HG02678 (cell line): ENCODE measurements around the gene ANKMY1.

Experiments
- ATAC-seq: cut with Tn5 transposase; IDR thresholded peaks from one replicate; pipeline ENCODE4 v1.9.1; 2021; ENCODE audit warnings: mild to moderate bottlenecking, moderate library complexity; ENCODE audit not compliant: unreplicated experiment

Gene ANKMY1

GRCh38 chr2:240594511-240595380 lies 37.0 kb upstream of the ANKMY1 start:
- no peak for ATAC-seq

- no peak for ATAC-seq
Measured at GRCh38 chr2:240593703-240594451, 36.1 kb upstream of the ANKMY1 start.

DNA sequence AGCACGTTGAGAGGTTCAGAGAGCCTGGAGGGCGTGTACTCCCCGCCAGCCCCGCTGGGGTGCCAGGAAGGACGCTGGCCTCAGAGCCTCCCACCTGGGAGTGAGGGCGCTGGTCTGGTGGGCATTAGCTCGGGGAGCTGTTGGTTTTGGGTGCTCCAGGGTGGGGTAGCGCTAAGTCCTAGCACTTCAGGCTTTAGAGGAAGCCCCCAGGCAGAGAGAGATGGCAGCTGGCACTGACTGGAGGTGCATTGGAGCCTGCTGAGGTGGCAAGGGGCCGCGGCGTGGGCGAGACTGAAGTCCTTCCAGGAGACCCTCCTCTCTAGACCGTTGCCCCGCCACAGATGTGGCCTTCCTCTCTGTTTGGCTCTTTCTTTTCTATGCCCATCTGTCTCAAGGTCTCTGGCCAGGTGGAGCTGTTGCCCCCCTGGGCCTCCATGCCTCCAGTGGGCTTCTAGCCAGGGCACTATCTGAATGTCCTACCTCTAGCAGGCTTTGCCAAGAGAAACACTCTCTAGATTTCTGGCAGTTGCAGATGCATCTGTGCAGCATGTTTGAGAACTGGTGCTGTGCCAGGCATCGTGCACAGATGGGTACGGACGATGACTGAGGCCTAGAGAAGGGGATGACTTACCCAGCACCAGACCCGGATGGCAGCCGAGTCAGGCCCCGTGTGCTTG lies 35.4 kb upstream of the ANKMY1 start:
- no peak for ATAC-seq

DNA sequence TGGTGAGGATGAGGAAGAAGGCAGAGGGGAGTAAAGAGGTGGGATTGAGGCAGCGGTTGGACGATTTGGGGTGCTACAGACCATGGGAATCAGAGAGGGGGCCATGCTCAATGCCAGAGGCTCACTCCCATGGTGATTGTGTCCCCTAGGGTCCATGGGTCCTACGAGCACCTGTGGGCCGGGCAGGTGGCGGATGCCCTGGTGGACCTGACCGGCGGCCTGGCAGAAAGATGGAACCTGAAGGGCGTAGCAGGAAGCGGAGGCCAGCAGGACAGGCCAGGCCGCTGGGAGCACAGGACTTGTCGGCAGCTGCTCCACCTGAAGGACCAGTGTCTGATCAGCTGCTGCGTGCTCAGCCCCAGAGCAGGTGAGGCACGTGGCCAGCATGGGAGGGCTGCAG lies 34.0 kb upstream of the ANKMY1 start:
- no peak for ATAC-seq

- no peak for ATAC-seq
Measured at GRCh38 chr2:240591226-240591625, 33.4 kb upstream of the ANKMY1 start.

DNA sequence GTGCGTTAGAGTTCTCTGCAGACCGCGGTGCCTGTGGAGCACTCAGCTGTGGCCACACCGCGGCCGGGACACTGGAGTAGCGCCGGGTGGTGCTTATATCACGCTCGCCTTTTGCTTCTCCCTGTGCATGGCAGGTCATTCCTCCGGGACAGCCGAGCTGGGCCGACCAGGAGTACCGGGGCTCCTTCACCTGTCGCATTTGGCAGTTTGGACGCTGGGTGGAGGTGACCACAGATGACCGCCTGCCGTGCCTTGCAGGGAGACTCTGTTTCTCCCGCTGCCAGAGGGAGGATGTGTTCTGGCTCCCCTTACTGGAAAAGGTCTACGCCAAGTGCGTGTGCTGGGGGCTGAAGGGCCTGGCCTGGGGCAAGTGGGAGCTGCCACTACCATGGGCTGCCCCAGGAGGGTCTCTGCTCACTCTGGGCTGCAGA lies 32.9 kb upstream of the ANKMY1 start:
- no peak for ATAC-seq

GRCh38 chr2:240589850-240590525 lies 32.2 kb upstream of the ANKMY1 start:
- ATAC-seq: no peak

GRCh38 chr2:240589375-240589774 lies 31.6 kb upstream of the ANKMY1 start:
- no peak for ATAC-seq

GRCh38 chr2:240588669-240589068 lies 30.9 kb upstream of the ANKMY1 start:
- no peak for ATAC-seq

GRCh38 chr2:240588006-240588655 lies 30.3 kb upstream of the ANKMY1 start:
- ATAC-seq: no peak

DNA sequence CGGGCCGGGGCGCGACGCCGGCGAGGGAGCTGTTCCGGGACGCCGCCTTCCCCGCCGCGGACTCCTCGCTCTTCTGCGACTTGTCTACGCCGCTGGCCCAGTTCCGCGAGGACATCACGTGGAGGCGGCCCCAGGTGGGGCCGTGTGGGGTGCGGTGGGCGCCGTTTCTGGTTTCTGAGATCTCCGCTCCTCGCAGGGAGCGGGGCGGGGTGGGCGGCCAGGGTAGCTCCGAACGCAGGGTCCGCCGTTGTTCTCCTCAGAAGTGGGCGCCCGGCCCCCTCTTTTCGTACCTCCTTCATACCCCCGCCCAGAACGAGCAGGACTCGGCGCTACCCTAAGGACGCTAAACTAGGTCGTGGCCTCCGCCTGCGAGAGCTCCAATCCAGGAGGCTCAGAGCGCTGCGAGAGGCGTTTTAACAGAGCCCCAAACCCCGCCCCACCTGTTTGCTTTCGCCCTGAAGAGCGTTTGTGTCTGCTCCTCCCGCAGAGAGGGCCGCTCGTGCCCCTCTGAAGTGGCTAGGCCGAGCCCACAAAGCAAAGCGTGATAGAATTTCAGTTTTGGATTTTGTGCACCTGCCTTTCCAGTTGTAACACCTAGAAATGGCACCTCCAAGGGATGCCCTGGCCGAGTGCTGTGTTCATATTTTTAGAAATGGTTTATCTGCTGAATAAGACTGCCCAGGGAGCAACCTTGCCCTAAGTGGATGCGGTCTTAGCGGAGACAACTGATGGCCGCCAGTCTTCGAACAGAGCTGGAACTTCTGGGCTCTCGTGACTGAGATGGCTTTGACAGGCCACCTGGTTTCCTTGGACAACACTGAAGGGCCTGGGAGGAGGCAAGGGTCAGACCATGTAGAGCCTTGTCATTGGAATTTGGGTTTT lies 29.4 kb upstream of the ANKMY1 start:
- no peak for ATAC-seq

- peak; percentile 62 for ATAC-seq
Measured at GRCh38 chr2:240586198-240586918, 28.6 kb upstream of the ANKMY1 start, which contains the start of gene CAPN10. TSS of gene CAPN10 (plus strand) at chr2:240586734. CDS start at chr2:240586912, 178 bp downstream.

DNA sequence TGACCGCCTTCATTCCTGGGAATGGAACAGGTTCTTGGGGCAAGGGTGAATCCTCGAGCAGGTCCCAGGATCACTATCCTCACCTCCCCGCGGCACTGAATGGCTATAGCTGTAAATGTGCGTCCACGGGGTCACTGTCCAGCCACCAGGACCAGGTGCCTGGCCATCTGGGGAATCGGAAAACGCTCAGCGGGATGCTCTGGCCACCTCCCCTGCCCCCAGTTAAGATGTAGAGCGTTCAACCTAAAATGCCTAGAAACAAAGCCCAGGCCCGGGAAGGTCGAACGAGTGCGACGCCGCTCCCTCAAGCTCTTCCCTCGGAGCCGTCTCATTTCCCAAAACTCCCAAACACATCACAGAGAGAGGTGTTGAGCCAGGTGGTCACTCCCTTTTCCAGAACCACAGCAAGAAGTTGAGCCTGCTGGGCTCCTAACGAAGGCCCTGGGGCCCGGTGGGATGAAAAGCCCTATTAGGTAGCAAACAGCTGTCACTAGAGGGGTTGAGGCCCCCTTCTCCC lies 28.0 kb upstream of the ANKMY1 start:
- no peak for ATAC-seq

GRCh38 chr2:240585101-240585500 lies 27.3 kb upstream of the ANKMY1 start:
- ATAC-seq: peak; percentile 22

GRCh38 chr2:240584486-240585031 lies 26.8 kb upstream of the ANKMY1 start:
- peak; percentile 52 for ATAC-seq

- ATAC-seq: no peak
Measured at GRCh38 chr2:240583774-240584173, 26.0 kb upstream of the ANKMY1 start.

DNA sequence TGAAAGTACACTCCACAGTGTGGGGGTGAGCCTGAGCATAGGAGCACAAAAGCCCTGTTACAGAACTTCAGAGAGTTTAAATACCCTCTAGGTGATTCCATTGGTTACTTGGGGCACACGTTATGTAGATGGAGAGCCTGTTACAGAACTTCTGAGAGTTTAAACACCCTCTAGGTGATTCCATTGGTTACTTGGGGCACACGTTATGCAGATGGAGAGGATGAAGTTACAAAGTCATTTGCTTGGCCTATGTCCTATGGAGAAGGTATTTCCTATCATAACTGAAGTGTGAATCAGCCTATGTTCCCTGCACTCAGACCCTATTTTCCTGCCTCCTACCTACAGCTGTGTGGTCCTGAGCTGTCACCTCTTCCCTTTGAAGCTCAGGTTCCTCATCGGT lies 25.0 kb upstream of the ANKMY1 start:
- ATAC-seq: no peak

- ATAC-seq: no peak
Measured at GRCh38 chr2:240581811-240582210, 24.0 kb upstream of the ANKMY1 start.
